Large intestine (tissue), 3 donors: ENCODE results near the gene PHKG2. TPM values are rescaled to one million over a fixed set of nuclear protein-coding genes. Genes with fewer than 3 reads are reported as not detected.
A peak's percentile ranks its signal among the peaks of the same experiment; 100 is the strongest.

Experiments
- DNase-seq, 2 donors: peaks; one replicate each; pipeline versions ENCODE4 v3.0.0 to v3.0.0-alpha.2; 2013
- H3K27ac ChIP-seq: one replicate; pipeline ENCODE4 v1.5.1; 2013; ENCODE audit warnings: low read length
- H3K27me3 ChIP-seq: 2 replicates; pipeline ENCODE4 v1.6.1; 2013; ENCODE audit warnings: low read length; ENCODE audit not compliant: control insufficient read depth, insufficient read depth
- H3K36me3 ChIP-seq: 2 replicates; pipeline ENCODE4 v1.6.1; 2013; ENCODE audit warnings: low read length; ENCODE audit not compliant: control insufficient read depth, insufficient read depth
- H3K4me1 ChIP-seq: one replicate; pipeline ENCODE4 v1.6.1; 2013; ENCODE audit warnings: low read length; ENCODE audit not compliant: control insufficient read depth, insufficient read depth
- H3K4me3 ChIP-seq: one replicate; pipeline ENCODE4 v1.5.1; 2013; ENCODE audit warnings: low read length
- H3K9me3 ChIP-seq: one replicate; pipeline ENCODE4 v1.6.1; 2013; ENCODE audit warnings: mild to moderate bottlenecking, low read depth, low read length, moderate library complexity; ENCODE audit not compliant: control insufficient read depth
- WGBS: methylation state at CpG from one replicate; pipeline ENCODE4 v1.1.5; 2013; ENCODE audit warnings: low lambda C conversion rate; ENCODE audit not compliant: insufficient coverage; 5-methylcytosine and 5-hydroxymethylcytosine counted together
- polyA plus RNA-seq: library from polyadenylated mRNA; unstranded; fragments of 120-200 nt; gene quantifications from one replicate; pipeline ENCODE4 v1.2.1, GENCODE V29; 2013

PHKG2 gene
- polyA plus RNA-seq, 1 donor: 38.2 TPM

DNA sequence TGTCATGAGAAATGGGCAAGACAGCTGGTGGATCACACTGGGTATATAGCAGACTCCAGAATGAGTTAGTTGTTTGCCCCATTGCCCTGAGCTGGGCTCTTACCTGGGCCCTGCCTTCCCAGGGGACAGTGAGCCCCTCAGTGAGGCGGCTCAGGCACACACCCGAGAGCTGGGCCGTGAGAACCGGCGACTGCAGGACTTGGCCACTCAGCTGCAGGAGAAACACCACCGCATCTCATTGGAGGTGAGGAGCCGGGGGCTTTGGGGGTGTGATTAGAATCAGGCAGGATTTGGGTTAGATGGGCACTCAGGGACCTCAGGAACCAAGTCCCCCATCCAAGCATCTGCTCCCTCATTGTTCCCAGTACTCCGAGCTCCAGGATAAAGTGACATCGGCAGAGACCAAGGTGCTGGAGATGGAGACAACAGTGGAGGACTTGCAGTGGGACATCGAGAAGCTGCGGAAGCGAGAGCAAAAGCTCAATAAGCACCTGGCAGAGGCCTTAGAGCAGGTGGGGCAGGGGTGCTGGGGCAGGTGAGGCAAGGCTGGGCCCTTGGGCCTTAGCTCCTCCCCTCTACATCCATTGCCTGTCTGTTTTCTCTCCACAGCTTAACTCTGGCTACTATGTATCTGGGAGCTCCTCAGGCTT is 16.7 kb downstream of the PHKG2 start:
- no CpG with 5 or more reads among the region's 12 CpGs for WGBS
- no peaks in the 10 kb centered on the region for H3K27me3 ChIP-seq
- H3K9me3 ChIP-seq: no peaks in the 10 kb centered on the region
- H3K4me1 ChIP-seq: peaks cover 13% of the 10 kb centered on the region
- H3K4me3 ChIP-seq: no peak overlapping the region
- H3K27ac ChIP-seq: no peak overlapping the region
- H3K36me3 ChIP-seq: peaks cover 69% of the 10 kb centered on the region
- DNase-seq: no peak

DNA sequence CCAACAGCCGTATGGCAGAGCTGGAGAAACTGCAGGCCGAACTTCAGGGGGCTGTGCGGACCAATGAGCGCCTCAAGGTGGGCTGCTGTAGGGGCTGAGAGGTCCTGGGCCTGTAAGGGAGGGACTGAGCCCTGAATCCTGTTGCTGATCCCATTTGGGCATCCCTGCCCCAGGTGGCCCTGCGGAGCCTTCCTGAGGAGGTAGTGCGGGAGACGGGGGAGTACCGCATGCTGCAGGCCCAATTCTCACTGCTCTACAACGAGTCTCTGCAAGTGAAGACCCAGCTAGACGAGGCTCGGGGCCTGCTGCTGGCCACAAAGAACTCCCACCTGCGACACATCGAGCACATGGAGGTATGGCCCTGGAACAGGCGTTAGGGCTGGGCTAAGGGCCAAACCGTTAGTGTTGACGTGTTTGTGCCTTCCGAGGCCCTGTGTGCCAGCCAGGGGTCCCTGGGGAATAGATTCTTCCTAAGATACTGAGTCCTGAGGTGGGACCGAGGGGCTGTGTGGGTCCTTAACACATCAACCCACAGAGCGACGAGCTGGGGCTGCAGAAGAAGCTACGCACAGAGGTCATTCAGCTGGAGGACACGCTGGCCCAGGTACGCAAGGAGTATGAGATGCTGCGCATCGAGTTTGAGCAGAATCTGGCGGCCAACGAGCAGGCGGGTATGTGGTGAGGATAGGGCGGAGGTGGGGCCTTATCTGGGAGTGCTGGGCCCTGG is 18.1 kb downstream of the PHKG2 start:
- WGBS: no CpG with 5 or more reads among the region's 29 CpGs
- Histone ChIP-seq H3K27ac (no peak overlapping the region), H3K27me3 (no peaks in the 10 kb centered on the region), H3K9me3 (no peaks in the 10 kb centered on the region), H3K36me3 (peaks cover 81% of the 10 kb centered on the region), H3K4me3 (no peak overlapping the region), H3K4me1 (peaks cover 9% of the 10 kb centered on the region)
- DNase-seq: no peak

DNA sequence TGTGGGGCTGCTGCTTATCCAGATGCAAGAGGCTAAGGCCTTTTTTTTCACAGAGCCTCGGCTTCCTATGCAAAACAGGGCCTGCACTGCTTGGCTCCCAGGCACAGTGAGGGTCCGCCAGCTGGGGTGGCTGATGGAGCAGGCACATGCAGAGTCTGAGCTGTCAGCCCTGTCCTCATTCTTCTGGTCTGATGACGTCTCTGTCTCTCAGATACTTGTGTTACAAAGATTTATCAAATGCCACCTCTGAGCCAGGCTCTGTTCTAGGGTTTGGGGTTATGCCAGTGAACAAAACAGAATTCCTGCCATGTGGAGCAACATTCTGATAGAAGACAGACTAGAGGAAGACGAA is 18.7 kb downstream of the PHKG2 start:
- H3K4me3 ChIP-seq: no peak overlapping the region
- H3K36me3 ChIP-seq: peaks cover 87% of the 10 kb centered on the region
- H3K27me3 ChIP-seq: no peaks in the 10 kb centered on the region
- DNase-seq: no peak
- no peaks in the 10 kb centered on the region for H3K9me3 ChIP-seq
- H3K27ac ChIP-seq: no peak overlapping the region
- H3K4me1 ChIP-seq: peaks cover 9% of the 10 kb centered on the region
- WGBS: 100% methylated on average over 1 of the region's 4 CpGs

DNA sequence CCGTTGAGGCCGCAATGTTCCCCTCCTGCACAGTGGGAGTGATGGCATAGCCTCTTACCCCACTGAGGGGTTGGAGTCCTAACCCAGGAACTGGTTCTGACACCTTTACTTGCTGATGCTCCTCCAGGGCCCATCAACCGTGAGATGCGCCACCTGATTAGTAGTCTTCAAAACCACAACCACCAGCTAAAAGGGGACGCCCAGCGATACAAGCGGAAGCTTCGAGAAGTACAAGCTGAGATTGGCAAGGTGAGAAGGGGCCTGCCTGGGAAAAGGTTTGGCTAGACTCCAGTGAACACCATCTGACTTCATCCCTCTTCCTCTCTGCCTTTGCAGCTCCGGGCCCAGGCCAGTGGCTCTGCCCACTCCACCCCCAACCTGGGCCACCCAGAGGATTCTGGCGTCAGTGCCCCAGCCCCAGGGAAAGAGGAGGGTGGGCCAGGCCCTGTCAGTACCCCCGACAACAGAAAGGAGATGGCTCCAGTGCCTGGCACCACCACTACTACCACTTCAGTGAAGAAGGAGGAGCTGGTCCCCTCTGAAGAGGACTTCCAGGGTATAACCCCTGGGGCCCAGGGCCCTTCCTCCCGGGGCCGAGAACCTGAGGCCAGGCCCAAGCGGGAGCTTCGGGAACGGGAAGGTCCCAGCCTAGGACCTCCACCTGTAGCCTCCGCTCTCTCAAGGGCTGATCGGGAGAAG is 19.7 kb downstream of the PHKG2 start:
- H3K4me1 ChIP-seq: peaks cover 6% of the 10 kb centered on the region
- DNase-seq: no peak
- H3K9me3 ChIP-seq: no peaks in the 10 kb centered on the region
- H3K27me3 ChIP-seq: no peaks in the 10 kb centered on the region
- H3K4me3 ChIP-seq: no peak overlapping the region
- WGBS: no CpG with 5 or more reads among the region's 18 CpGs
- H3K36me3 ChIP-seq: peaks cover 94% of the 10 kb centered on the region
- no peak overlapping the region for H3K27ac ChIP-seq

DNA sequence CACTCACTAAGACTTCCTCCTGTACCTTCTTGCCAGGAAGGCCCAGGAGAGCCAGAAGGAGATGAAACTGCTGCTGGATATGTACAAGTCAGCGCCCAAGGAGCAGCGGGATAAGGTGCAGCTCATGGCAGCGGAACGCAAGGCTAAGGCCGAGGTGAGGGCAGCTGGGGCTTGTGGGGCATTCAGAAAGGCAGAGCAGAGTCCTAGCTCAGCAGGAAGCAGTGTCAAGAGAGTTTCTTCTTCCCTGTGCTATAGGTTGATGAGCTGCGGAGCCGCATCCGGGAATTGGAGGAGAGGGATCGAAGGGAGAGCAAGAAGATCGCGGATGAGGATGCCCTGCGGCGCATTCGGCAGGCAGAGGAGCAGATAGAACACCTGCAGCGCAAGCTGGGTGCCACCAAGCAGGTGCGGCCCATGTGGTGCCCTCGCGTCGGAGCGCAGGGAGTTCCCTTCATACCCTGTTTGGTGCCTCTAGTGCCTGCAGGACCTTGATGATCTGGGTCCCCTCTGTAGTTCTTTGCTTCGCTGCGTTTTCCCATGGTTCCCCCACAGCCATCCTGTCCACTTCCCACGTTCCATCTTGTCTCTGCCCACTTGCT is 20.5 kb downstream of the PHKG2 start:
- WGBS: no CpG with 5 or more reads among the region's 23 CpGs
- peaks cover 94% of the 10 kb centered on the region for H3K36me3 ChIP-seq

DNA sequence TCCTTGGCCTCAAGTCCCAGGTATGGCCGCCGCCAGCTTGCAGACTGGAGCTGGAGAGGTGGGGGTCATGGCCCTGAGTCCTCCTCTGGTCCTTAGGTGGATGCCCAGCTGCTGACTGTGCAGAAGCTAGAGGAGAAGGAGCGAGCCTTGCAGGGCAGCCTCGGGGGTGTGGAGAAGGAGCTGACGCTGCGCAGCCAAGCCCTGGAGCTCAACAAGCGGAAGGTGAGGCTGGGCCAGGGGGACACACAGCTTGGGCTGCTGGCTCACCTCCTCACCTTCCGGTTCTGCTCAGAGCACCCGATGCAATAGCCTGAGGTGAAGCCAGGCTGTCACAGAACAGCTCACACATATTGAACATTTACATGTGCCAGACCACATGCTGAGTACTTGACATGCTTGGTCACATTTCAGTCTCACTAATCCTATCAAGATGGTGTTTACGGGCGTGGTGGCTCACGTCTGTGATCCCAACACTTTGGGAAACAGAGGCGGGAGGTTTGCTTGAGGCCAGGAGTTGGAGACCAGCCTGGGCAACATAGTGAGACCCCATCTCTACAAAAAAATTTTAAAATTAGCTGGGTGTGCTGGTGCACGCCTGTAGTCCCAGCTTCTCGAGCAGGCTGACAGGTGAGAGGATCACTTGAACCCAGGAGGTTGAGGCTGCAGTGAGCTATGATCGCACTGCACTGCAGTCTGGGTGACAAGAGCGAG is 21.3 kb downstream of the PHKG2 start:
- Histone ChIP-seq H3K27me3 (no peaks in the 10 kb centered on the region), H3K27ac (no peak overlapping the region), H3K4me3 (no peak overlapping the region), H3K9me3 (no peaks in the 10 kb centered on the region), H3K36me3 (peaks cover 89% of the 10 kb centered on the region), H3K4me1 (no peaks in the 10 kb centered on the region)
- WGBS: no CpG with 5 or more reads among the region's 17 CpGs
- DNase-seq: no peak

More for the DNA sequence above, 20.5 kb downstream of the PHKG2 start:
- DNase-seq: no peak
- no peak overlapping the region for H3K4me3 ChIP-seq
- H3K9me3 ChIP-seq: no peaks in the 10 kb centered on the region
- H3K27me3 ChIP-seq: no peaks in the 10 kb centered on the region
- no peak overlapping the region for H3K27ac ChIP-seq
- H3K4me1 ChIP-seq: no peaks in the 10 kb centered on the region

DNA sequence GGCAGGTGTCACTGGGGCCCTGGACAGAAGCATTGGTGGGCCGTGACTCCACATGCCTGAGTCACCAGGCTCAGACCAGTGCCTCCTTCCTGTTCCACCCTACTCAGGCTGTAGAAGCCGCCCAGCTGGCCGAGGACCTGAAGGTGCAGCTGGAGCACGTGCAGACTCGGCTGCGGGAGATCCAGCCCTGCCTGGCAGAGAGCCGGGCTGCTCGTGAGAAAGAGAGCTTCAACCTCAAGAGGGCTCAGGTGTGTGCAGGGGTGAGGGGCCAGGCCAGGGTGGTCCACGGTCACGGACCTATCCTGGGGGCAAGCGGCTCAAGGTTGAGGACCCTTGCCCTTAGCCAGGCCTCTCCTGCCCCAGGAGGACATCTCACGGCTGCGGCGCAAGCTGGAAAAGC is 23.5 kb downstream of the PHKG2 start:
- Histone ChIP-seq H3K36me3 (peaks cover 67% of the 10 kb centered on the region), H3K4me3 (no peak overlapping the region), H3K4me1 (peaks cover 4% of the 10 kb centered on the region), H3K9me3 (no peaks in the 10 kb centered on the region), H3K27me3 (no peaks in the 10 kb centered on the region), H3K27ac (no peak overlapping the region)
- DNase-seq: no peak
- WGBS: no CpG with 5 or more reads among the region's 14 CpGs

DNA sequence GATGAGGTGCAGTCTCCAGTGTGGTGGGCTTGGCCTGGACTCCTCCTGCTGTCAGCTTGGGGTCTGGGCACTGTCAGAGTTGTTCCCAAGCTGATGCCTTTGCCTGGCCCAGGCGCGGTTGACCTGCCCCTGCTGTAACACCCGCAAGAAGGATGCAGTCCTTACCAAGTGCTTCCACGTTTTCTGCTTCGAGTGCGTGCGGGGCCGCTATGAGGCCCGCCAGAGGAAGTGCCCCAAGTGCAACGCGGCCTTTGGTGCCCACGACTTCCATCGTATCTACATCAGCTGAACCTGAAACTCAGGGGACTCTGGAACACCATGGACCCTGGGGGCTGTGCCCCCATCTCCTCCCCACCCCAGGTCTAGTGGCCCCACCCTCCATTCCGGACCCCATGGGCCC is 25.6 kb downstream of the PHKG2 start:
- no peak for DNase-seq
- no peaks in the 10 kb centered on the region for H3K27me3 ChIP-seq
- peaks cover 11% of the 10 kb centered on the region for H3K4me1 ChIP-seq
- H3K4me3 ChIP-seq: no peak overlapping the region
- H3K27ac ChIP-seq: no peak overlapping the region
- no CpG with 5 or more reads among the region's 14 CpGs for WGBS
- H3K9me3 ChIP-seq: no peaks in the 10 kb centered on the region
- peaks cover 51% of the 10 kb centered on the region for H3K36me3 ChIP-seq

DNA sequence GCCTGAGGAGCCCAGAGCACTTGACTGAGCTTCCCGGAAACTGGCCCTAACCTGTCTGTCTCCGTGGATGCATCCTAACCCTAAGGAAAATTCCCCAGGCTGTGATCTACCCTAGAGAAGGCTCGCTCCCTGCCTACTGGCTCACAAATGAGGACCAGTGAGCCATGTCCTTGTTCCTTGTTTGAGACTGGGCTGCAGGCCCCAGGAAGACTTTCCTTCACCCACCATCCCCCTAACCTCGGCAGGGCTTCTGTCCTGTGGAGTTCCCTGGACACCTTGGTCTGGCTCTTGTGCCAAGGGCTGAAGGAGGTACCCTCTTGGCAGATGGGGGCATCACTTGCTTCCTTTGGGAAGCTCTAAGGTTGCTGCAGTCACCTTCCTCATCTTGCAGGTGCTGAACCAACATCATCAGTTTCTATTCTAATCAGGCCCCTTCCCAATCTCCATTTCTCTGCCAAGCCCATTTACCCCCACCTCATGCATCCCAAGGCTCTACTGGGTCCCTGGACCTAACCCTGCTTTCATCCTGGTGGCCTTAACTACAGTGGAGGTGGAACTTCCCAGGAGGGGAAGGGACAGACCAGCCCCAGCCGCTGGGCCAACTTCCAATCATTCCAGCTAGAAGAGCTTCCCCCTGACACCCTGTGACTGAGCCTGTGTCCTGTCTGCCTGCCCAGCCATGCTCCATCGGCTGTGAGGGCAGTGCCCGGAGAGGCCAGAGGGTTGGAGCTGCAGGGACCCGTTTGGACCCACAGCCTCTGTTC is 26.3 kb downstream of the PHKG2 start:
- no CpG with 5 or more reads among the region's 8 CpGs for WGBS
- peak overlapping the region; percentile 85 for H3K27ac ChIP-seq
- peaks cover 51% of the 10 kb centered on the region for H3K36me3 ChIP-seq
- H3K9me3 ChIP-seq: no peaks in the 10 kb centered on the region
- no peak for DNase-seq
- no peaks in the 10 kb centered on the region for H3K27me3 ChIP-seq
- peak overlapping the region; percentile 49 for H3K4me3 ChIP-seq
- peaks cover 11% of the 10 kb centered on the region for H3K4me1 ChIP-seq
